GM12878 (cell line): Measurements from ENCODE around the gene NBEAL1. TPM values are rescaled to one million over a fixed set of nuclear protein-coding genes. Genes with fewer than 3 reads are reported as not detected.

Experiments used
- ATAC-seq: fragments of 200-7000 bp; cut with Tn5 transposase; 3 replicates; pipeline ENCODE4 v1.9.1; 2020; ENCODE audit warnings: mild to moderate bottlenecking, moderate library complexity
- BruUV-seq: library from RNA; stranded (reverse); fragments of 400-500 nt; replicated peaks from 2 replicates; lab custom pipeline; 2021; lab: Mats Ljungman, UMichigan
- CTCF ChIA-PET: fragments of 300-600 bp; sonication (Branson Sonifier 250); formaldehyde crosslinking; extraction: SDS; loops from one replicate; lab custom pipeline; 2021; ENCODE audit warnings: inconsistent platforms; lab: Yijun Ruan, JAX
- POLR2A ChIA-PET: fragments of 350-600 bp; formaldehyde crosslinking; extraction: SDS; loops from one replicate; lab custom pipeline; 2021; ENCODE audit warnings: inconsistent platforms; lab: Charles Lee
- RAD21 ChIA-PET: fragments of 300-600 bp; sonication (Branson Sonifier 250); formaldehyde crosslinking; loops from one replicate; lab custom pipeline; 2023; ENCODE audit warnings: antibody characterized with exemption; ENCODE audit not compliant: unreplicated experiment; lab: Charles Lee
- SMC1A ChIA-PET: fragments of 300-600 bp; sonication (Branson Sonifier 250); formaldehyde crosslinking; loops from one replicate; lab custom pipeline; 2023; ENCODE audit not compliant: unreplicated experiment, uncharacterized antibody; lab: Charles Lee
- DNase-seq: peaks from one replicate; pipeline ENCODE4 v3.0.0-alpha.2; 2011; ENCODE audit warnings: low read depth, low spot score
- FAIRE-seq: peaks from 3 replicates; lab custom pipeline; 2011; peaks lifted over from hg19 to GRCh38; lab: Jason Lieb, UNC
- H2AFZ ChIP-seq: 2 replicates; pipeline ENCODE4 v1.6.0; 2011; ENCODE audit warnings: low read depth, low read length, control low read depth; ENCODE audit not compliant: control insufficient read depth
- H3K27ac ChIP-seq: 2 replicates; pipeline ENCODE4 v1.5.1; 2011; ENCODE audit warnings: control low read depth; ENCODE audit not compliant: control insufficient read depth, insufficient read depth
- H3K27me3 ChIP-seq, 2 experiments: replicated peaks in 1 of 2; 2 replicates each; pipeline versions ENCODE4 v1.6.0 to v1.6.1; 2011; ENCODE audit warnings: low read length in 1 of 2; ENCODE audit not compliant: control insufficient read depth in 2 of 2, insufficient read depth in 2 of 2
- H3K36me3 ChIP-seq, 2 experiments: 2 replicates each; pipeline ENCODE4 v1.5.1; 2011; ENCODE audit warnings: low read length in 1 of 2; ENCODE audit not compliant: control insufficient read depth in 2 of 2, insufficient read depth in 2 of 2
- H3K4me1 ChIP-seq: 2 replicates; pipeline ENCODE4 v1.6.1; 2011; ENCODE audit warnings: mild to moderate bottlenecking, low read length, moderate library complexity, mixed read lengths; ENCODE audit not compliant: control insufficient read depth, insufficient read depth
- H3K4me2 ChIP-seq: 2 replicates; pipeline ENCODE4 v1.6.0; 2011; ENCODE audit warnings: control low read depth; ENCODE audit not compliant: control insufficient read depth, insufficient read depth
- H3K4me3 ChIP-seq: fragments of 200-600 bp; sonication (generic); 2 replicates; pipeline ENCODE4 v1.5.1; 2016
- H3K79me2 ChIP-seq: 2 replicates; pipeline ENCODE4 v1.6.0; 2011; ENCODE audit warnings: low read length; ENCODE audit not compliant: control insufficient read depth, insufficient read depth
- H3K9ac ChIP-seq: 2 replicates; pipeline ENCODE4 v1.8.0; 2011; ENCODE audit warnings: low read length, control low read depth, mixed read lengths; ENCODE audit not compliant: control insufficient read depth, insufficient read depth
- H3K9me3 ChIP-seq: replicated peaks from 3 replicates; pipeline ENCODE4 v1.5.1; 2011; ENCODE audit warnings: mild to moderate bottlenecking, low read length; ENCODE audit not compliant: control insufficient read depth, insufficient read depth
- H4K20me1 ChIP-seq: 2 replicates; pipeline ENCODE4 v1.6.0; 2011; ENCODE audit not compliant: control insufficient read depth, insufficient read depth
- CBFB ChIP-seq: IDR thresholded peaks from 2 replicates; pipeline ENCODE4 v1.6.1; 2016; ENCODE audit warnings: antibody characterized with exemption, low read depth
- EZH2 ChIP-seq: IDR thresholded peaks from 2 replicates; pipeline ENCODE4 v1.6.1; 2012; ENCODE audit warnings: low read depth, mild to moderate bottlenecking, control low read depth, inconsistent platforms, low read length, borderline replicate concordance; ENCODE audit not compliant: control insufficient read depth
- HDGF ChIP-seq: fragments of 450-650 bp; IDR thresholded peaks from 2 replicates; pipeline ENCODE4 v1.6.1; 2016; ENCODE audit warnings: antibody characterized with exemption
- IKZF2 ChIP-seq, 2 experiments: fragments of 450-650 bp; IDR thresholded peaks; 2 replicates each; pipeline ENCODE4 v1.6.1; 2017; ENCODE audit warnings: mild to moderate bottlenecking in 2 of 2, moderate library complexity in 2 of 2
- REST ChIP-seq: IDR thresholded peaks from 2 replicates; pipeline ENCODE4 v1.6.1; 2012; ENCODE audit warnings: mild to moderate bottlenecking, low read depth, low read length
- SIX5 ChIP-seq: IDR thresholded peaks from 2 replicates; pipeline ENCODE4 v1.6.1; 2011; ENCODE audit warnings: mild to moderate bottlenecking, low read depth, low read length, moderate library complexity; ENCODE audit not compliant: severe bottlenecking
- SKIL ChIP-seq: fragments of 450-650 bp; IDR thresholded peaks from 2 replicates; pipeline ENCODE4 v1.6.1; 2017; ENCODE audit warnings: mild to moderate bottlenecking, low read depth, inconsistent platforms; ENCODE audit not compliant: poor library complexity, severe bottlenecking
- SPI1 ChIP-seq: IDR thresholded peaks from 2 replicates; pipeline ENCODE4 v1.6.1; 2011; ENCODE audit warnings: low read depth, mild to moderate bottlenecking, low read length, moderate library complexity, borderline replicate concordance; ENCODE audit not compliant: insufficient read depth
- WGBS: methylation state at CpG from one replicate; pipeline ENCODE4 v1.1.6; 2016; ENCODE audit warnings: low lambda C conversion rate; ENCODE audit not compliant: insufficient replicate concordance, insufficient coverage; ENCODE audit errors: missing lambda C conversion rate; 5-methylcytosine and 5-hydroxymethylcytosine counted together
- in situ Hi-C: fragments of 300-500 bp; cut with MboI; formaldehyde crosslinking; loops from 9 replicates; pipeline ENCODE4 v1.14.3; 2018; ENCODE audit warnings: mixed read lengths
- intact Hi-C: fragments of 100-400 bp; cut with micrococcal nuclease; formaldehyde crosslinking; loops from one replicate; pipeline ENCODE4 v1.14.2; 2022; ENCODE audit not compliant: unreplicated experiment
- polyA plus RNA-seq, 11 experiments: library from polyadenylated mRNA; depleted of rRNA in 4 of 11; unstranded in 6 of 11; stranded (reverse) in 5 of 11; fragments of >200 nt; fragmentation: Nextera tagmentation in 4 of 11; fragmentation: Illumina TruSeq in 1 of 11; extraction: Ambion mirVana in 4 of 11; extraction: Trizol in 1 of 11; gene quantifications; 1 replicate in 1 of 11; 2 replicates in 10 of 11; pipeline versions ENCODE4 v1.2.1 to v1.2.3, GENCODE V29; 2011 to 2016; ENCODE audit warnings: inconsistent platforms in 2 of 11, missing spikeins in 2 of 11, low read depth in 1 of 11
- total RNA-seq, 4 experiments: library from RNA; depleted of rRNA in 3 of 4; stranded (reverse); fragments of >200 nt in 3 of 4; fragmentation: Illumina TruSeq in 1 of 4; extraction: Trizol in 1 of 4; gene quantifications; 2 replicates each; pipeline versions ENCODE4 v1.2.1 to v1.2.3, GENCODE V29; 2013 to 2021
- TF ChIP-seq, protein P1 (sequence below): IDR thresholded peaks from 2 replicates; pipeline ENCODE4 v1.6.1; 2012; ENCODE audit warnings: improper control_type of control experiment, low read depth, low read length; ENCODE audit not compliant: insufficient replicate concordance
- TF ChIP-seq, protein P2 (sequence below), 3 experiments: IDR thresholded peaks in 2 of 3; conservative IDR thresholded peaks in 1 of 3; 2 replicates each; pipeline ENCODE4 v1.5.1; 2011; ENCODE audit warnings: low read depth in 3 of 3, low read length in 3 of 3, mild to moderate bottlenecking in 3 of 3, control low read depth in 2 of 3, moderate library complexity in 2 of 3, inconsistent platforms in 1 of 3, mixed read lengths in 1 of 3; ENCODE audit not compliant: control insufficient read depth in 2 of 3, insufficient read depth in 1 of 3; ENCODE audit errors: extremely low read depth in 1 of 3

The NBEAL1 gene
- total and polyA plus RNA-seq, 10 of the 15 experiments (the other 5 are each of a cell fraction or from before 2014, with no cell fraction given), result 1.9 to 16.1 (median 7.2) TPM

GRCh38 chr2:203003716-203004115 lies 11.0 kb upstream of the NBEAL1 start:
- Histone ChIP-seq H3K4me1 (no peaks in the 10 kb centered on the region), H3K36me3 (no peaks in the 10 kb centered on the region), H4K20me1 (no peaks in the 10 kb centered on the region), H3K27me3 (no peaks in the 10 kb centered on the region), H3K4me3 (no peak overlapping the region), H2AFZ (no peak overlapping the region), H3K9me3 (no peaks in the 10 kb centered on the region), H3K27ac (no peak overlapping the region), H3K79me2 (no peaks in the 10 kb centered on the region), H3K9ac (no peak overlapping the region), H3K4me2 (no peak overlapping the region)
- no peak for DNase-seq
- in situ Hi-C loops, result no loop called here
- whole genome bisulfite sequencing, result 87% methylated on average over 8 of the region's 8 CpGs
- ChIA-PET SMC1A (interaction anchor here (0.9 kb wide), 1 partner anchor 14 kb away, joined by 4 read pairs; no protein-coding TSS in a partner anchor), CTCF (interaction anchor here (0.6 to 1.2 kb wide), 2 partner anchors 169 to 1639 kb away, joined by 3 read pairs; no protein-coding TSS in a partner anchor), POLR2A (no interaction called here), RAD21 (no interaction called here)
- BruUV-seq, result no TSS peak
- ATAC-seq, result no peak
- intact Hi-C loops, result no loop called here
- no peak for FAIRE-seq
- TF ChIP-seq, protein P1, sequence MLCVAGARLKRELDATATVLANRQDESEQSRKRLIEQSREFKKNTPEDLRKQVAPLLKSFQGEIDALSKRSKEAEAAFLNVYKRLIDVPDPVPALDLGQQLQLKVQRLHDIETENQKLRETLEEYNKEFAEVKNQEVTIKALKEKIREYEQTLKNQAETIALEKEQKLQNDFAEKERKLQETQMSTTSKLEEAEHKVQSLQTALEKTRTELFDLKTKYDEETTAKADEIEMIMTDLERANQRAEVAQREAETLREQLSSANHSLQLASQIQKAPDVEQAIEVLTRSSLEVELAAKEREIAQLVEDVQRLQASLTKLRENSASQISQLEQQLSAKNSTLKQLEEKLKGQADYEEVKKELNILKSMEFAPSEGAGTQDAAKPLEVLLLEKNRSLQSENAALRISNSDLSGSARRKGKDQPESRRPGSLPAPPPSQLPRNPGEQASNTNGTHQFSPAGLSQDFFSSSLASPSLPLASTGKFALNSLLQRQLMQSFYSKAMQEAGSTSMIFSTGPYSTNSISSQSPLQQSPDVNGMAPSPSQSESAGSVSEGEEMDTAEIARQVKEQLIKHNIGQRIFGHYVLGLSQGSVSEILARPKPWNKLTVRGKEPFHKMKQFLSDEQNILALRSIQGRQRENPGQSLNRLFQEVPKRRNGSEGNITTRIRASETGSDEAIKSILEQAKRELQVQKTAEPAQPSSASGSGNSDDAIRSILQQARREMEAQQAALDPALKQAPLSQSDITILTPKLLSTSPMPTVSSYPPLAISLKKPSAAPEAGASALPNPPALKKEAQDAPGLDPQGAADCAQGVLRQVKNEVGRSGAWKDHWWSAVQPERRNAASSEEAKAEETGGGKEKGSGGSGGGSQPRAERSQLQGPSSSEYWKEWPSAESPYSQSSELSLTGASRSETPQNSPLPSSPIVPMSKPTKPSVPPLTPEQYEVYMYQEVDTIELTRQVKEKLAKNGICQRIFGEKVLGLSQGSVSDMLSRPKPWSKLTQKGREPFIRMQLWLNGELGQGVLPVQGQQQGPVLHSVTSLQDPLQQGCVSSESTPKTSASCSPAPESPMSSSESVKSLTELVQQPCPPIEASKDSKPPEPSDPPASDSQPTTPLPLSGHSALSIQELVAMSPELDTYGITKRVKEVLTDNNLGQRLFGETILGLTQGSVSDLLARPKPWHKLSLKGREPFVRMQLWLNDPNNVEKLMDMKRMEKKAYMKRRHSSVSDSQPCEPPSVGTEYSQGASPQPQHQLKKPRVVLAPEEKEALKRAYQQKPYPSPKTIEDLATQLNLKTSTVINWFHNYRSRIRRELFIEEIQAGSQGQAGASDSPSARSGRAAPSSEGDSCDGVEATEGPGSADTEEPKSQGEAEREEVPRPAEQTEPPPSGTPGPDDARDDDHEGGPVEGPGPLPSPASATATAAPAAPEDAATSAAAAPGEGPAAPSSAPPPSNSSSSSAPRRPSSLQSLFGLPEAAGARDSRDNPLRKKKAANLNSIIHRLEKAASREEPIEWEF, result no peak
- TF ChIP-seq SKIL (no peak), SIX5 (no peak), SPI1 (no peak), EZH2 (no peak), REST (no peak), IKZF2 (IDR thresholded peaks at IDR 0.05) (no peak), CBFB (no peak), HDGF (no peak)
- TF ChIP-seq, protein P2, sequence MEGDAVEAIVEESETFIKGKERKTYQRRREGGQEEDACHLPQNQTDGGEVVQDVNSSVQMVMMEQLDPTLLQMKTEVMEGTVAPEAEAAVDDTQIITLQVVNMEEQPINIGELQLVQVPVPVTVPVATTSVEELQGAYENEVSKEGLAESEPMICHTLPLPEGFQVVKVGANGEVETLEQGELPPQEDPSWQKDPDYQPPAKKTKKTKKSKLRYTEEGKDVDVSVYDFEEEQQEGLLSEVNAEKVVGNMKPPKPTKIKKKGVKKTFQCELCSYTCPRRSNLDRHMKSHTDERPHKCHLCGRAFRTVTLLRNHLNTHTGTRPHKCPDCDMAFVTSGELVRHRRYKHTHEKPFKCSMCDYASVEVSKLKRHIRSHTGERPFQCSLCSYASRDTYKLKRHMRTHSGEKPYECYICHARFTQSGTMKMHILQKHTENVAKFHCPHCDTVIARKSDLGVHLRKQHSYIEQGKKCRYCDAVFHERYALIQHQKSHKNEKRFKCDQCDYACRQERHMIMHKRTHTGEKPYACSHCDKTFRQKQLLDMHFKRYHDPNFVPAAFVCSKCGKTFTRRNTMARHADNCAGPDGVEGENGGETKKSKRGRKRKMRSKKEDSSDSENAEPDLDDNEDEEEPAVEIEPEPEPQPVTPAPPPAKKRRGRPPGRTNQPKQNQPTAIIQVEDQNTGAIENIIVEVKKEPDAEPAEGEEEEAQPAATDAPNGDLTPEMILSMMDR (IDR thresholded peaks at IDR 0.05 in 2 of 3, conservative IDR thresholded peaks at IDR 0.05 in 1 of 3; ENCODE audit: control insufficient read depth in 2 of 3, extremely low read depth in 1 of 3, insufficient read depth in 1 of 3, low read depth in 3 of 3, low read length in 3 of 3), result no peak
